ENCODE results near the gene TIAM2.

TIAM2 gene

DNA sequence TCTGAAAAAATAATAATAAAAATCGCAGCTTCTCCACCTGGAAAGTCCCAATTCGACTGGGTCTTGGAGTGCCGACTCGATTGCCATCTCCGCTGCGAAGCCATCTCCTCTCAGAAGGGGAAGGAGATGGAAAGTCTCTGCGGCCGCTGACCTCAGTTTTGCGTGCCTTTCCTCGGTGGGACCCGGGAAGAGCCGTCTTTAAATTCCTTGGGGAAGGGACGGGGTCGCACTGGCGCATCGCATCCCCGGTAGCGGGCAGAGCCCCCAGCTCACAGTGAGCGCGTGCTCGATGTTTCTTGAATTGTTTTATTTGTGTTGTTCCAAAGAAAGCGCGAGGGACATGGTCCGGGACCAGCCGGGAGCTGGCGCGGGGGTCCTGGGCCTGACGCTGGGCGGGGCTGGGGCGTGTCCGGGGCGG lies 270 bp upstream of the TIAM2 start:
- H3K36me3 ChIP-seq = peaks cover 4% of the 10 kb centered on the region
- no peak overlapping the region; the same call in 1 of the 2 replicates for H3K27ac ChIP-seq
- TF ChIP-seq, protein P1, sequence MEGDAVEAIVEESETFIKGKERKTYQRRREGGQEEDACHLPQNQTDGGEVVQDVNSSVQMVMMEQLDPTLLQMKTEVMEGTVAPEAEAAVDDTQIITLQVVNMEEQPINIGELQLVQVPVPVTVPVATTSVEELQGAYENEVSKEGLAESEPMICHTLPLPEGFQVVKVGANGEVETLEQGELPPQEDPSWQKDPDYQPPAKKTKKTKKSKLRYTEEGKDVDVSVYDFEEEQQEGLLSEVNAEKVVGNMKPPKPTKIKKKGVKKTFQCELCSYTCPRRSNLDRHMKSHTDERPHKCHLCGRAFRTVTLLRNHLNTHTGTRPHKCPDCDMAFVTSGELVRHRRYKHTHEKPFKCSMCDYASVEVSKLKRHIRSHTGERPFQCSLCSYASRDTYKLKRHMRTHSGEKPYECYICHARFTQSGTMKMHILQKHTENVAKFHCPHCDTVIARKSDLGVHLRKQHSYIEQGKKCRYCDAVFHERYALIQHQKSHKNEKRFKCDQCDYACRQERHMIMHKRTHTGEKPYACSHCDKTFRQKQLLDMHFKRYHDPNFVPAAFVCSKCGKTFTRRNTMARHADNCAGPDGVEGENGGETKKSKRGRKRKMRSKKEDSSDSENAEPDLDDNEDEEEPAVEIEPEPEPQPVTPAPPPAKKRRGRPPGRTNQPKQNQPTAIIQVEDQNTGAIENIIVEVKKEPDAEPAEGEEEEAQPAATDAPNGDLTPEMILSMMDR (IDR thresholded peaks at IDR 0.05; ENCODE audit: low read depth, low read length) = no peak
- peaks cover 2% of the 10 kb centered on the region for H3K9me3 ChIP-seq (ENCODE audit: severe bottlenecking)
- H3K4me3 ChIP-seq (ENCODE audit: low read depth, low read length) = no peak overlapping the region
- no peaks in the 10 kb centered on the region for H3K27me3 ChIP-seq (ENCODE audit: insufficient read depth, low read depth, severe bottlenecking)
- DNase-seq = no peak

GRCh38 chr6:154996016-154996590 lies 988 bp downstream of the TIAM2 start:
- DNase-seq = no peak
- peak overlapping the region; percentile 77 for H3K27ac ChIP-seq

DNA sequence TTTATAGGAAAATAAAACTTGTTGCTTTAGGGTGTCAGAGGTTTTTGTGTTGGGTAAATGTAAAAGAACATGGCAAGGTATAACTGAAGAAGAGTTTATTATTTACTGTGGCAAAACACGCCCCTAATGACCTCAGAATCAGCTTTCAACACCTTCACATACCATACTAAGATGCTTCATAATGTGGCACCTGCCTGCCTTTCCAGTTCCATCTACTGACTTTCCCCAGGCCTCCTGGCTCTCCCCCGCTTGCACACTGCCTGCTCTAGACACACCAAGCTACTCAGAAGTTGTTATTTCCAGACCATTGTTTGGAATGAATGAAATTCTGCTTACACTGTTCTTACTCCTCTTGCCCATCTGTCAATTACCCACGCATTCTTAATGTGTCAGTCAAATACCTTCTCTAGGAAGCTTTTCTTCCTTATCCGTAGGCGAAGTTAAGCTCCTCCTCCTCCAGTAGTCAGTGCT lies 1.8 kb downstream of the TIAM2 start:
- Histone ChIP-seq H3K36me3 (peaks cover 7% of the 10 kb centered on the region), H3K9me3 (ENCODE audit: severe bottlenecking) (peaks cover 2% of the 10 kb centered on the region), H3K4me3 (ENCODE audit: low read depth, low read length) (peak overlapping the region; percentile 96), H3K27ac (peak overlapping the region; percentile 1; the same call in 1 of the 2 replicates), H3K27me3 (ENCODE audit: insufficient read depth, low read depth, severe bottlenecking) (no peaks in the 10 kb centered on the region)
- TF ChIP-seq, protein P1 (IDR thresholded peaks at IDR 0.05; ENCODE audit: low read depth, low read length) = no peak
- DNase-seq = no peak

More at GRCh38 chr6:154996016-154996590, 988 bp downstream of the TIAM2 start:
- Histone ChIP-seq H3K4me3 (ENCODE audit: low read depth, low read length) (peak overlapping the region; percentile 96), H3K27me3 (ENCODE audit: insufficient read depth, low read depth, severe bottlenecking) (no peaks in the 10 kb centered on the region), H3K9me3 (ENCODE audit: severe bottlenecking) (peaks cover 2% of the 10 kb centered on the region), H3K36me3 (peaks cover 7% of the 10 kb centered on the region)
- TF ChIP-seq, protein P1 (IDR thresholded peaks at IDR 0.05; ENCODE audit: low read depth, low read length) = no peak

DNA sequence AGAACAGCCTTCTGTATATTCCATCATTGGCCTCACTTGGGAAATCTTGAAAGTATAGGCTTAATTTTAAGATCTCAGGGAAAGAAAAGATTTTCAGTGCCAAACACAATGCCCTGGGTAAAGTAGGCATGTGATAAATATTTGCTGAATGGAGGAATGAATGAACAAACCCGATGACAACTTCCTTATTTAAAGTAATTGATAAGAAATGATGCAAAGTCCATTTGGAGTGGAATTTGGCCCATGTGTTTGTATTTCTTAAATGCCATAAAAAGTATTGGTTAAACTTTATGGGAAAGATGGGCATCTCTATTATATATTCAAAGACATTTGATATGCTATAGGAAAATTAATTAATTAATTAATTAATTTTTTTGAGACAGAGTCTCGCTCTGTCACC lies 3.7 kb downstream of the TIAM2 start:
- TF ChIP-seq, protein P1 (IDR thresholded peaks at IDR 0.05; ENCODE audit: low read depth, low read length) = no peak

DNA sequence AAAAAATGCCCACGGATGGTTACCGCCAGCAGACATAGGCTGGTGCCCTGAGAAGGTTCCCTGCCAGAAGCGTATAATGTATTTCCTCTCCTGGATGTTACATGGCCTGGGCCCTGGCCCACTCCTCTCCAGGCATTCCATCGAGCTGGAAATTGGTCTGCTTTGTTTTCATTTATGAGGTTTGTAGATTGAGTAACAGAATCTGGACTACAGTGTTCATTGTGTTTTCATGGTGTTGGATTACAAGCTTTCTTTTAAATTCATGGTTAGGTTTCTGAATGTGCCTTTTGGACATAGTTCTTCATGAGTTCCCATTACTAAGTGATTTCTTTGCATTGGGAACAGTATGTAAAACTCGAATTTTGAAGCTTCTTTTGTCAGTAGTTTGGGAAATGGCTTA lies 6.4 kb downstream of the TIAM2 start:
- H3K27ac ChIP-seq = no peak overlapping the region
- TF ChIP-seq, protein P1 (IDR thresholded peaks at IDR 0.05; ENCODE audit: low read depth, low read length) = no peak
- no peaks in the 10 kb centered on the region for H3K27me3 ChIP-seq (ENCODE audit: insufficient read depth, low read depth, severe bottlenecking)
- no peak for DNase-seq
- no peaks in the 10 kb centered on the region for H3K9me3 ChIP-seq (ENCODE audit: severe bottlenecking)
- no peak overlapping the region for H3K4me3 ChIP-seq (ENCODE audit: low read depth, low read length)
- peaks cover 7% of the 10 kb centered on the region for H3K36me3 ChIP-seq

More for the DNA sequence above, 3.7 kb downstream of the TIAM2 start:
- DNase-seq = no peak
- peaks cover 2% of the 10 kb centered on the region for H3K9me3 ChIP-seq (ENCODE audit: severe bottlenecking)
- peaks cover 7% of the 10 kb centered on the region for H3K36me3 ChIP-seq
- H3K27ac ChIP-seq = no peak overlapping the region
- no peaks in the 10 kb centered on the region for H3K27me3 ChIP-seq (ENCODE audit: insufficient read depth, low read depth, severe bottlenecking)
- H3K4me3 ChIP-seq (ENCODE audit: low read depth, low read length) = no peak overlapping the region

DNA sequence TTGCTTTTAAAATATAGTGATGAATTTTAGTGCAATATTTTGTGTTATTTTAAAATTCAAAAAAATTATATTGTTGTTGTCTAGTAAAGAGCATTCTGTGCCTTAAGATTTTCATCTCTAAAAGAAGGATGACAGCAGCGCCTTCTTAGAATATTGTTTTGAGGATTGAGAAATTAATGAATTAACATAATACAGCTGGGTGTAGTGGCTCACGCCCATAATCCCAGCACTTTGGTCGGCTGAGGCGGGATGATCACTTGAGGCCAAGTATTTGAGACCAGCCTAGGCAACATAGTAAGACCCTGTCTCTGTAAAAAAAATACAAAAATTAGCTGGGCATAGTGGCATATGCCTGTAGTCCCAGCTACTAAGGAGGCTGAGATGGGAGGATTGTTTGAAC lies 6.8 kb downstream of the TIAM2 start:
- no peak for DNase-seq
- no peaks in the 10 kb centered on the region for H3K9me3 ChIP-seq (ENCODE audit: severe bottlenecking)
- no peaks in the 10 kb centered on the region for H3K27me3 ChIP-seq (ENCODE audit: insufficient read depth, low read depth, severe bottlenecking)
- H3K4me3 ChIP-seq (ENCODE audit: low read depth, low read length) = no peak overlapping the region
- TF ChIP-seq, protein P1 (IDR thresholded peaks at IDR 0.05; ENCODE audit: low read depth, low read length) = no peak
- H3K36me3 ChIP-seq = peaks cover 7% of the 10 kb centered on the region
- no peak overlapping the region for H3K27ac ChIP-seq

Data from WERI-Rb-1 (cell line).